ENCODE results near the gene SMR3B.

Gene SMR3B

DNA sequence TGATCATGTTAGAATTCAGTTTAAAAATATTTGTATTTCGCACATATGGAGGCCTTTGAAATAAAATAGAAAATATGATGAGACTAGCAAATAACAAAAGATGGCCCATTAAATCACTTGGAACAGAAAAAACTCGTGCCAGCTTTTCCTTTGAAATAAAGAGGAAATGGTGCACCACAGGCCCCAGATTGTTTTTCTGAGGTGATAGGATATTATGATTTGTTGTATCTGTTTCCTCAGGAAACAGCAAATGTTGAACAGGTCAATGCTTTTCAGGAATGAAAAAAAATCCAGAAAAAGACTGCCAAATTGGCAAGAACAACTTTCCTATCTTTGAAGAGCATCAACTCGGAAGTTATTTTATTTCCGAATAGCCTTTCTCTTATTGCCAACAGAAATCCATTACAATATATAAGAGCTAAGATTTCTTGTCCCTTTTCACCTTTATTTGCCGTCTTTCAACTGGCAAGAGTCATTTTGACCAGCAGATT is at the start of gene SMR3B:
SMR3B (plus strand) TSS at position 441 of the 491 bp plus-strand sequence. CDS start 1,380 bp downstream, outside the sequence.
- no peak for DNase-seq

DNA sequence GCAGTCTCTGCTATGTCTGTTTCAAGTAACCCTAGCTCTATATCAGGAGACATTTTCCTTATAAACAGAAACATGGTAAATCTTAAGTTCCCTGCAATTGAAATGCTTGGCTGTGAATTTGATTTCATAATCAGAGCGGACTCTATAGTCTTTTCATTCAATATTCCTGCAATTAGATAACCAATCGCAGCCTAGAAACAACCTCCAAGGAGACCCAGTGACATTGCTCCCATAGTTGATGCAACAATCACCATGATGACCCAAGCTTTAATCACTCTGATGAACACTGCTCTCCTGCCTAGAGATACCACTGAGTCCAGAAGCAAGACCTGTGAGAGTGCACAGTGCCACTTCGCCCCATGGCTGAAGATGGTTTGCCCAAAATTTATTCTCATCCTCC is 48.2 kb upstream of the SMR3B start, which contains the start of gene CABS1:
CABS1 (plus strand) TSS at position 301 of the 400 bp plus-strand sequence; CDS start at position 360, 59 bp downstream.
- no peak for DNase-seq

DNA sequence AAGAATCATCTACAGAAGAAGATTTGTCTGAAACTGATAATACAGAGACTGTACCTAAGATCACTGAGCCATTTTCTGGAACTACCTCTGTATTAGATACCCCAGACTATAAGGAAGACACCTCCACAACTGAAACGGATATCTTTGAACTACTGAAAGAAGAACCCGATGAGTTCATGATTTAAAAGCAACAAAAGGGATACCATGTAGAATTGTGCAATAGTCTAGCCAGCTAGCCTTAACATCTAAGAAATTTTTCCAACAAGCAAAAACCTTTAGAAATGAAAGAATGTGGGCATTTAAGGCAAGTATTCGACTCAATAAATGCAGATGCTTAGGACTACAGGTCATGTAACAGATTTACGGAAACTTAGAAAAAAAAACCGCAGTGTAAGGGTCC is 46.9 kb upstream of the SMR3B start:
- no peak for DNase-seq

- DNase-seq, result no peak
Observed at GRCh38 chr4:70337886-70338420, 45.0 kb upstream of the SMR3B start.

- DNase-seq, result no peak
Observed at GRCh38 chr4:70356185-70356584, 26.7 kb upstream of the SMR3B start.

DNA sequence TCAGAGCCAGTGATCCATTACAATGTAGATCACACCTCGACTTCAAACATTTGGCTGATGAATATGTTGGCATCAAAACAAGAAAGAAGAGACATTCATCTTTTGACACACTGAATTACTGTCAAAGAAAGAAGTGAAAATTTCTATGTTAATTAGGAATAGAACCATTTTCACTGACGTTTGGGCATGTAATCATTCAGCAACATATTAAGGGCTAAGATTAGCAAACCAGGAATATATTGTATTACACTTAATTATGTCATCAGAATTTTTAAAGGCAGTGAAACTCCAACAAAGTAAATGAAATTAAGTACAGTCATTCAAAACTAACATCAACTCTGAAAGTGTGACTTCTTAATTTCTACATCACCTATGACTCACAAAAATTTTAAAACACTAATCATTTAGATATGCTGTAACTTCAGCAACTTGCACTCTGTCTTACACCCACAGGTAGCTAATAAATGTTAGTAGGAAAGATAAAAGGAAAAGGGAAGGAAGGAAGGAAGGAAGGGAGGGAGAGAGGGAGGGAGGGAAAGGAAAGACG is 23.7 kb upstream of the SMR3B start:
- DNase-seq, result no peak

DNA sequence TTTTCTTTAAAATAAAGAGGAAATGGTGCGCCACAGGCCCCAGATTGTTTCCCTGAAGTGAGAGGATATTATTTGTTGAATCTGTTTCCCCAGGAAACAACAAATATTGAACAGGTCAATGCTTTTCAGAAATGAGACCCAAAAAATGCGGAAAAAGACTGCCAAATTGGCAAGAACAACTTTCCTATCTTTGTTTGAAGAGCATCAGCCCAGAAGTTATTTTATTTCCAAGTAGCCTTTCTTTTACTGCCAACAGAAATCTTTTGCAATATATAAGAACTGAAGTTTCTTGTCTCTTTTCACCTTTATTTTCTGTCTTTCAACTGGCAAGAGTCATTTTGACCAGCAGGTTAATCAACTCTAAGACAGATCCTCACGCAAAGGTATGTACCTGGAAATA is 22.5 kb upstream of the SMR3B start, which contains the start of gene SMR3A:
SMR3A (plus strand) TSS at position 301 of the 400 bp plus-strand sequence. CDS start 1,356 bp downstream, outside the sequence.
- DNase-seq, result no peak

GRCh38 chr4:70364002-70364401 is 18.9 kb upstream of the SMR3B start:
- DNase-seq, result no peak

GRCh38 chr4:70365479-70365878 is 17.5 kb upstream of the SMR3B start:
- no peak for DNase-seq

DNA sequence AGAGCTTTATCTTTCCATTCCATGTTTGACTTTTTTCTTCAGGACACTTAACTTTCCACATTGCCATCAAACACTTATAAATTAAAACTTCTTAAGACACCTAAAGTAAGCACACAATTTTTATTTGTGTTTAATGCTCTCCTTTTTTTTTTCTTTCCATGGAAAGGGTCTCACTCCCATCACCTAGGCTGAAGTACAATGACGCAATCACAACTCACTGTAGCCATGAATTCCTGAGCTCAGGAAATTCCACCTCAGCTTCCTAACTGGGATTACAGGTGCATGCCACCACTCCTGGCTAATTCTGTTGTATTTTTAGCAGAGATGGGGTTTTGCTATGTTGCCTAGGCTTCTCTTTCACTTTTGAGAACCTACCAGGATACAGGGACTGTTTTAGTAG is 15.1 kb upstream of the SMR3B start:
- DNase-seq, result no peak

GRCh38 chr4:70371987-70372386 is 10.9 kb upstream of the SMR3B start:
- DNase-seq, result no peak

DNA sequence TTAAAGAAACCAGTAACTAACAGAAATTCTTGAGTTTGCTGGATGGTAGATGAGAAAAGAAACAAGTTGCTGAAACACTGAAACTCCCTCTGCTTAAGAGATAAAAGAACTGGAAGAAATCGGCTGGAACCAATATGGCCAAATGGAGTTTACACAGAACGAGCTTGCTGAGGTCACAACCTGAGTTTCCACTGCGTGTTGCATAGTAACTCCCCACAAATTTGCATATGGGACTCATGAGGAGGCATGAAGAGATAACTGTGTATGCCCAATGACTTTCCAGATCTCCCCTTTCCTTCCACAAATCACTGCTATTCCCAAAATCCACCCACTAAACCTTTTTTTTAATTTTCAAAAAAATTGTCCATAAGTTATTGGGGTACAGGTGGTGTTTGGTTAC is 10.2 kb upstream of the SMR3B start:
- DNase-seq, result no peak

- no peak for DNase-seq
Observed at GRCh38 chr4:70380578-70380977, 2.4 kb upstream of the SMR3B start.

GRCh38 chr4:70392057-70392776 is 9.3 kb downstream of the SMR3B start:
- DNase-seq, result no peak

- no peak for DNase-seq
Observed at GRCh38 chr4:70397580-70397979, 14.6 kb downstream of the SMR3B start, which contains the start of gene OPRPN. TSS of gene OPRPN (plus strand) at chr4:70397940. CDS start at chr4:70399286, 1,346 bp downstream.

DNA sequence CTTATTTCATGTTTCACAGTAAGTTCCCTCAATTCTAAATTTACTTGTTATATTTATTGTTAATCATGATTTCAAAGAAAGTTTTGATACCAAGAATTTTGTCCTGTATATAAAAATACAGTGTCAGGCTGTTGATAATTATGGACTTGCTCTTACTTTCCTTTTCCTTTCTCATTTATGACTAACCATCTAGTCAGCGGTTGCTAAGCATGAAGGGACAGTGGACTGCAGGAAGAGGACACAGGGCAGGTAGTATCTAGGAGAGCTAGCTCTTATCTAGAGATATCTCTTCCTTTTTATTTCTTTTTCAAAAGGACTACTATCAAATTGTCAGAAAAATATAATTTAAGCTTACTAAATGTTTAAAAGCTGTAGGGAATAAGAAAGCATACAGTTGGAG is 16.4 kb downstream of the SMR3B start:
- DNase-seq, result no peak

DNA sequence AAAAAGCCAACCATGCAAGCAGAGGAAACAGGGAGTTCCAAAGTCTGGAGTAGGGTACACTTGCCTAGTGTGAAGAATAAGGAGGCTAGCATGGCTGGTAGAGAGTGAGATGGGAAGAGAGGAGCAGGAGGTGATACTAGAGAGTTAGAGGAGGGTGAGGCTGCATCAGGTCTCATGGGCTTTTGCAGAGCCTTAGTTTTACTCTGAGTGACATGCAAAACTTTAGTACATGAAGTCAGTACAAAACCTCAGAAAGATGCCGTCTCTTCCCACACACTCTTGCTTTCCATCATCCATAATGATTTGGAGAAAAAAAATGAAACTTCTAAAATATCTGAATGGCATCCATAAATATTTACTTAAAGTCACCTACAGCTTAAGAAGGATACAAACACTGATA is 19.8 kb downstream of the SMR3B start:
- DNase-seq, result no peak

- no peak for DNase-seq
Observed at GRCh38 chr4:70405765-70406164, 22.8 kb downstream of the SMR3B start.

- DNase-seq, result no peak
Observed at GRCh38 chr4:70425306-70425705, 42.4 kb downstream of the SMR3B start.

DNA sequence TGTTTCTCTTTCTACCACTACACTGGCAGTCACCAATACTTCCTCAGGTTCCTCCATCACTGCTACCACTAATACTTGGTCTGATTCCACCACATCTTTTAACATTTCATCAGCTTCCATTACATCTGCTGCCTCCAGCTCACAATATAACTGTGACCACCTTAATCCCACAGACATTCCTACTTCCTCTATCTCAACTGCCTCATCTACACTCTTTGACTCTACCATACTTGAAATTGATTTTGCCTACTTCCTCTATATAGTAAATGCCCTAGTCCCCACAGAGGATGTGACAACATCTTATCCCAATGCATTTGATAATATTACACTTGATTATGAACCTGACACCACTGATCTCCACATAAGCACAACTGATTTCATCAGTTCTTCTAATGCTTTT is 43.9 kb downstream of the SMR3B start:
- DNase-seq, result no peak

DNA sequence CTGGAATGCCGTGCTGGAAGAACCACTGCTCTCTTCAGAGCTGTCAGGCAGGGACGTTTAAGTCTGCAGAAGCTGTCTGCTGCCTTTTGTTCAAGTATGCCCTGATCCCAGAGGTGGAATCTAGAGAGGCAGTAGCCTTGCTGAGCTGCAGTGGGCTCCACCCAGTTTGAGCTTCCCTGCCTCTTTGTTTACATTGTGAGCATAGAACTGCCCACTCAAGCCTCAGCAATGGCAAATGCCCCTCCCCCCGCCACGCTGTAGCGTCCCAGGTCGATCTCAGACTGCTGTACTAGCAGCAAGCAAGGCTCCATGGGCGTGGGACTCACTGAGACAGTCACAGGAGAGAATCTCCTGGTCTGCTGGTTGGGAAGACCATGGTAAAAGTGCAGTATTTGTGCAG is 54.3 kb downstream of the SMR3B start:
- DNase-seq, result no peak
